A549 (cell line): ENCODE data around the gene NCDN. TPM values are rescaled to one million over a fixed set of nuclear protein-coding genes. Genes with fewer than 3 reads are reported as not detected.

Experiments used
- ATAC-seq, 2 experiments: fragments of 200-7000 bp in 1 of 2; fragments of >200 bp in 1 of 2; cut with Nextera tagmentation in 1 of 2; cut with Tn5 transposase in 1 of 2; 3 replicates each; pipeline versions ENCODE4 v1.8.0 to v1.9.1; 2018 to 2020; ENCODE audit warnings: mild to moderate bottlenecking in 1 of 2, moderate library complexity in 1 of 2
- CTCF ChIA-PET: fragments of 300-600 bp; sonication (Branson Sonifier 250); formaldehyde crosslinking; extraction: SDS; loops from one replicate; lab custom pipeline; 2021; ENCODE audit warnings: antibody characterized with exemption, inconsistent platforms; lab: Yijun Ruan, JAX
- POLR2A ChIA-PET: fragments of 350-600 bp; formaldehyde crosslinking; extraction: SDS; loops from one replicate; lab custom pipeline; 2021; ENCODE audit warnings: antibody characterized with exemption, inconsistent platforms; lab: Yijun Ruan, JAX
- DNase-seq, 2 experiments: peaks; one replicate each; pipeline versions ENCODE4 v3.0.0 to v3.0.0-alpha.2; 2011 to 2016; ENCODE audit warnings: low read depth in 1 of 2, low spot score in 1 of 2
- FAIRE-seq: peaks from 2 replicates; lab custom pipeline; 2011; peaks lifted over from hg19 to GRCh38; lab: Jason Lieb, UNC
- H3K27ac ChIP-seq, 2 experiments: fragments of >200 bp; sonication (Bioruptor Twin); formaldehyde crosslinking; 3 replicates each; pipeline ENCODE4 v1.5.1; 2016 to 2017
- H3K4me1 ChIP-seq: fragments of >200 bp; sonication (Bioruptor Twin); formaldehyde crosslinking; 3 replicates; pipeline ENCODE4 v1.6.1; 2016
- H3K4me2 ChIP-seq: fragments of >200 bp; sonication (Bioruptor Twin); formaldehyde crosslinking; 3 replicates; pipeline ENCODE4 v1.6.1; 2016
- H3K4me3 ChIP-seq: fragments of >200 bp; sonication (Bioruptor Twin); formaldehyde crosslinking; 3 replicates; pipeline ENCODE4 v1.5.1; 2016
- H3K9me3 ChIP-seq: fragments of >200 bp; sonication (Bioruptor Twin); formaldehyde crosslinking; 3 replicates; pipeline ENCODE4 v1.6.1; 2016
- BHLHE40 ChIP-seq: IDR thresholded peaks from 2 replicates; pipeline ENCODE4 v1.6.1; 2012; ENCODE audit warnings: low read depth, low read length, inconsistent platforms
- CEBPB ChIP-seq, 2 experiments: fragments of >200 bp in 1 of 2; sonication (Bioruptor Twin) in 1 of 2; formaldehyde crosslinking in 1 of 2; IDR thresholded peaks; 2 replicates each; pipeline ENCODE4 v1.6.1; 2012 to 2016
- ESRRA ChIP-seq: fragments of 150-350 bp; IDR thresholded peaks from 2 replicates; pipeline ENCODE4 v1.6.1; 2014; ENCODE audit warnings: mild to moderate bottlenecking, low read length, borderline replicate concordance
- FOSB ChIP-seq: fragments of 250-450 bp; sonication (Bioruptor Pico); IDR thresholded peaks from 2 replicates; pipeline ENCODE4 v1.5.0; 2020; ENCODE audit warnings: mild to moderate bottlenecking, moderate library complexity
- FOXS1 ChIP-seq: fragments of 250-450 bp; sonication (Bioruptor Pico); IDR thresholded peaks from 2 replicates; pipeline ENCODE4 v1.5.0; 2020; ENCODE audit warnings: mild to moderate bottlenecking, moderate library complexity
- HMGXB4 ChIP-seq: fragments of 250-450 bp; sonication (Bioruptor Pico); IDR thresholded peaks from 2 replicates; pipeline ENCODE4 v1.5.0; 2021; ENCODE audit warnings: mild to moderate bottlenecking, moderate library complexity, borderline replicate concordance
- JUN ChIP-seq, 2 experiments: fragments of >200 bp; sonication (Bioruptor Twin); formaldehyde crosslinking; IDR thresholded peaks; 2 replicates in 1 of 2; 3 replicates in 1 of 2; pipeline ENCODE4 v1.6.1; 2016 to 2017
- JUNB ChIP-seq: fragments of >200 bp; sonication (Bioruptor Twin); formaldehyde crosslinking; IDR thresholded peaks from 2 replicates; pipeline ENCODE4 v1.6.1; 2016
- KDM1A ChIP-seq: fragments of 200-600 bp; sonication (generic); IDR thresholded peaks from 2 replicates; pipeline ENCODE4 v1.6.1; 2016; ENCODE audit warnings: low read depth, mild to moderate bottlenecking
- MAFK ChIP-seq: fragments of 450-650 bp; IDR thresholded peaks from 2 replicates; pipeline ENCODE4 v1.6.1; 2014; ENCODE audit not compliant: partially characterized antibody
- MAX ChIP-seq: IDR thresholded peaks from 2 replicates; pipeline ENCODE4 v1.6.1; 2012
- MYC ChIP-seq: IDR thresholded peaks from 2 replicates; pipeline ENCODE4 v1.6.1; 2012; ENCODE audit warnings: mild to moderate bottlenecking, inconsistent platforms, low read length, improper control_type of control experiment, borderline replicate concordance
- PBX3 ChIP-seq: IDR thresholded peaks from 2 replicates; pipeline ENCODE4 v1.6.1; 2012
- RAD21 ChIP-seq, 2 experiments: fragments of >200 bp in 1 of 2; sonication (Bioruptor Twin) in 1 of 2; formaldehyde crosslinking in 1 of 2; IDR thresholded peaks in 1 of 2; conservative IDR thresholded peaks in 1 of 2; 2 replicates in 1 of 2; 3 replicates in 1 of 2; pipeline ENCODE4 v1.6.1; 2012 to 2018; ENCODE audit warnings: inconsistent platforms in 1 of 2
- SMC3 ChIP-seq: fragments of >200 bp; sonication (Bioruptor Twin); formaldehyde crosslinking; IDR thresholded peaks from 3 replicates; pipeline ENCODE4 v1.6.1; 2018; ENCODE audit warnings: inconsistent platforms
- SREBF2 ChIP-seq: fragments of 450-650 bp; IDR thresholded peaks from 2 replicates; pipeline ENCODE4 v1.6.1; 2014; ENCODE audit warnings: mild to moderate bottlenecking, moderate library complexity
- ZFP36 ChIP-seq: fragments of 450-650 bp; IDR thresholded peaks from 2 replicates; pipeline ENCODE4 v1.6.1; 2014; ENCODE audit warnings: borderline replicate concordance; ENCODE audit not compliant: partially characterized antibody
- WGBS: methylation state at CpG from one replicate; pipeline ENCODE4 v1.1.6; 2017; ENCODE audit errors: missing lambda C conversion rate; 5-methylcytosine and 5-hydroxymethylcytosine counted together
- polyA plus RNA-seq, 4 experiments: library from polyadenylated mRNA; depleted of rRNA in 3 of 4; stranded (reverse); fragments of >200 nt; fragmentation: RNase III in 1 of 4; extraction: RNeasy Plus Mini Kit Qiagen cat#74134 plus additional on column Dnase treatment in 1 of 4; gene quantifications; 2 replicates in 3 of 4; 3 replicates in 1 of 4; pipeline ENCODE4 v1.2.3, GENCODE V29; 2011 to 2017
- TF ChIP-seq, protein P1 (sequence below): fragments of 450-650 bp; IDR thresholded peaks from 2 replicates; pipeline ENCODE4 v1.6.1; 2014; ENCODE audit warnings: antibody characterized with exemption
- TF ChIP-seq, protein P2 (sequence below): fragments of 150-350 bp; IDR thresholded peaks from 2 replicates; pipeline ENCODE4 v1.6.1; 2014; ENCODE audit warnings: low read depth, mild to moderate bottlenecking, low read length
- TF ChIP-seq, protein P3 (sequence below): IDR thresholded peaks from 2 replicates; pipeline ENCODE4 v1.6.1; 2012; ENCODE audit warnings: low read depth, borderline replicate concordance

Gene NCDN
- polyA plus RNA-seq, 2 of the 4 experiments (the other 2 are of a cell fraction): 7.0 to 16.8 TPM

DNA sequence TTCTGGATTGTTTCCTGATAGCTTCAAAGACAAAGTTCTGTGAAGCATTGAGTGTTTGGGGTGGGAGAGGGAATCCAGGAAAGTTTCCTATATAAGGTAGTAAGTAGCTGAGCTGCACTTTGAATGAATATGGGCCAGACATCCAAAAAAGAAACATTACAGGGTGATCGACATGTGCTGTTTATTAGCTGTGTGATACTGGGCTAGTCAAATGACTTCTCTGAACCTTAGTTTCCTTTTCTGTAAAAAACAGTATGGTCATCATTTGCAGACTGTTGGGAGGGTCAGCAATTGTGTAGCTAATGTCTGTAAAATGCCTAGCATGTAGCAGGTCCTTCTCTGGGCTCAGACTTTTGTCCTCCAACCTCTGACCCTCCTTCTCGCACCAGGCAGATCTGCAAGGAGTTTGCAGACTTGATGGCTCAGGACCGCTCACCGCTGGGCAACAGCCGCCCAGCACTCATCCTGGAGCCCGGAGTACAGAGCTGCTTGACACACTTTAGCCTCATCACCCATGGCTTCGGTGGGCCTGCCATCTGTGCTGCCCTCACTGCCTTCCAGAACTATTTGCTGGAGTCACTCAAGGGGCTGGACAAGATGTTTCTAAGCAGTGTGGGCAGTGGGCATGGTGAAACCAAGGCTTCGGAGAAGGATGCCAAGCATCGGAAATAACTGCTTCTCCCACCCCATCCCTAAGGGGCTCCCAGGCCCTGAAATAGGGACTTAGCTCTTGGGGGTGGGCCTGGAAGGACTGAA lies 36.6 kb downstream of the NCDN start:
- whole genome bisulfite sequencing: 99% methylated on average over 7 of the region's 9 CpGs
- TF ChIP-seq, protein P1, sequence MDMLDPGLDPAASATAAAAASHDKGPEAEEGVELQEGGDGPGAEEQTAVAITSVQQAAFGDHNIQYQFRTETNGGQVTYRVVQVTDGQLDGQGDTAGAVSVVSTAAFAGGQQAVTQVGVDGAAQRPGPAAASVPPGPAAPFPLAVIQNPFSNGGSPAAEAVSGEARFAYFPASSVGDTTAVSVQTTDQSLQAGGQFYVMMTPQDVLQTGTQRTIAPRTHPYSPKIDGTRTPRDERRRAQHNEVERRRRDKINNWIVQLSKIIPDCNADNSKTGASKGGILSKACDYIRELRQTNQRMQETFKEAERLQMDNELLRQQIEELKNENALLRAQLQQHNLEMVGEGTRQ: no peak
- peak; percentile 7 for TF ChIP-seq ZFP36
- TF ChIP-seq, all 56 proteins: peak for 1
- Histone ChIP-seq H3K4me1 (no peaks in the 10 kb centered on the region), H3K9me3 (no peaks in the 10 kb centered on the region), H3K27ac (no peak overlapping the region), H3K4me2 (no peak overlapping the region), H3K4me3 (no peak overlapping the region)
- ATAC-seq (no peak; a peak in 1 of 6 replicates), DNase-seq (no peak), FAIRE-seq (no peak)
- CTCF ChIA-PET: interaction anchor here (0.7 to 1.3 kb wide), 2 partner anchors 24 to 133 kb away, joined by 3 read pairs; no protein-coding TSS in a partner anchor
- POLR2A ChIA-PET: no interaction called here

DNA sequence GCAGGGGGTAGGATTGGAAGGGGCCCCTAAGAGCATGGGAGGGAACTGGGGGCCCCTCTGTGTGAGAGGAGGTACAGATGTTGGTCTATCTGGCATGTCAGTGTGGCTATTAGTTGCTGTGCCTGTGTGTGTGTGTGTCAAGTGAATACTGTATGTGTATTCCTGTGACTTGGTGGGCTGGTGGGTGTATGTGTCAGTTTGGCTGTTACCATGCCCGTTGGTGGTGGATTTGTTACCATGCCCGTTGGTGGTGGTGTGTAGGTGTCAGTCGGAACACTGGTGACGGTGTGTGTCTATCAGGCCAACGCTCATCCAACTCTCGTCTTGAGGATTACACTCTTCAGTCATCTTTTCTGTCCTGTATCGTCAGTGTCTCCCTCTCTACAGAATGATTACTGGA lies 38.1 kb downstream of the NCDN start:
- 92% methylated on average over 7 of the region's 7 CpGs for WGBS
- FAIRE-seq (no peak), ATAC-seq (no peak), DNase-seq (no peak)
- ChIA-PET POLR2A (no interaction called here), CTCF (no interaction called here)
- Histone ChIP-seq H3K4me2 (no peak overlapping the region), H3K9me3 (no peaks in the 10 kb centered on the region), H3K4me3 (no peak overlapping the region), H3K4me1 (no peaks in the 10 kb centered on the region), H3K27ac (no peak overlapping the region)
- no peak for TF ChIP-seq BHLHE40
- TF ChIP-seq FOXS1 (CRISPR knock-in tag): no peak
- no peak for TF ChIP-seq ESRRA
- no peak for TF ChIP-seq CEBPB (IDR thresholded peaks at IDR 0.05)
- TF ChIP-seq SMC3: no peak
- TF ChIP-seq FOSB (CRISPR knock-in tag): no peak
- TF ChIP-seq JUNB: no peak
- no peak for TF ChIP-seq MAFK
- TF ChIP-seq JUN (IDR thresholded peaks at IDR 0.05): no peak
- no peak for TF ChIP-seq SREBF2
- no peak for TF ChIP-seq MAX
- TF ChIP-seq PBX3: no peak
- TF ChIP-seq MYC: no peak
- TF ChIP-seq KDM1A: no peak
- TF ChIP-seq, protein P2, sequence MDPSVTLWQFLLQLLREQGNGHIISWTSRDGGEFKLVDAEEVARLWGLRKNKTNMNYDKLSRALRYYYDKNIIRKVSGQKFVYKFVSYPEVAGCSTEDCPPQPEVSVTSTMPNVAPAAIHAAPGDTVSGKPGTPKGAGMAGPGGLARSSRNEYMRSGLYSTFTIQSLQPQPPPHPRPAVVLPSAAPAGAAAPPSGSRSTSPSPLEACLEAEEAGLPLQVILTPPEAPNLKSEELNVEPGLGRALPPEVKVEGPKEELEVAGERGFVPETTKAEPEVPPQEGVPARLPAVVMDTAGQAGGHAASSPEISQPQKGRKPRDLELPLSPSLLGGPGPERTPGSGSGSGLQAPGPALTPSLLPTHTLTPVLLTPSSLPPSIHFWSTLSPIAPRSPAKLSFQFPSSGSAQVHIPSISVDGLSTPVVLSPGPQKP: no peak
- no peak for TF ChIP-seq HMGXB4 (CRISPR knock-in tag)
- no peak for TF ChIP-seq RAD21 (conservative IDR thresholded peaks at IDR 0.05 in 1 of 2, IDR thresholded peaks at IDR 0.05 in 1 of 2)
- TF ChIP-seq, protein P3, sequence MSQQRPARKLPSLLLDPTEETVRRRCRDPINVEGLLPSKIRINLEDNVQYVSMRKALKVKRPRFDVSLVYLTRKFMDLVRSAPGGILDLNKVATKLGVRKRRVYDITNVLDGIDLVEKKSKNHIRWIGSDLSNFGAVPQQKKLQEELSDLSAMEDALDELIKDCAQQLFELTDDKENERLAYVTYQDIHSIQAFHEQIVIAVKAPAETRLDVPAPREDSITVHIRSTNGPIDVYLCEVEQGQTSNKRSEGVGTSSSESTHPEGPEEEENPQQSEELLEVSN: no peak
